ENCODE data around the gene ZNF786. TPM values are rescaled to one million over a fixed set of nuclear protein-coding genes. Genes with fewer than 3 reads are reported as not detected.

The ZNF786 gene
- polyA plus RNA-seq, 6 donors from 2014 or later: 3.6 to 15.1 (median 6.3) TPM

Other genes starting within 250 kb of the ZNF786 start
- 1 to 10 TPM; 1.6 to 4.2 (median 3.0) TPM for gene EZH2, start 206.4 kb downstream of the ZNF786 start, polyA plus RNA-seq (ENCODE audit: low read depth in 6 of 6)
- gene PDIA4, start 62.2 kb downstream of the ZNF786 start, polyA plus RNA-seq (ENCODE audit: low read depth in 6 of 6): 100 to 1,000 TPM in 1 of 6 donors, 10 to 100 TPM in 5; 66.3 to 102 (median 78.2) TPM
- 1 to 10 TPM in 3 of 6 donors, under 1 TPM in 2, not detected in 1; 0.70 to 1.9 (median 1.7) TPM for gene ZNF425, start 35.6 kb upstream of the ZNF786 start, polyA plus RNA-seq (ENCODE audit: low read depth in 6 of 6)
- 10 to 100 TPM in 2 of 6 donors, 1 to 10 TPM in 4; 7.2 to 21.7 (median 9.3) TPM for gene ZNF398, start 56.7 kb upstream of the ZNF786 start, polyA plus RNA-seq (ENCODE audit: low read depth in 6 of 6)
- 1 to 10 TPM in 2 of 6 donors, under 1 TPM in 3, not detected in 1; 0.94 to 1.6 (median 0.98) TPM for gene ZNF282, start 104.8 kb upstream of the ZNF786 start, polyA plus RNA-seq (ENCODE audit: low read depth in 6 of 6)
- gene ZNF212, start 148.9 kb upstream of the ZNF786 start, polyA plus RNA-seq (ENCODE audit: low read depth in 6 of 6): 10 to 100 TPM in 1 of 6 donors, 1 to 10 TPM in 5; 1.8 to 10.3 (median 5.5) TPM
- gene ZNF783, start 171.5 kb upstream of the ZNF786 start, polyA plus RNA-seq (ENCODE audit: low read depth in 6 of 6): 1 to 10 TPM; 1.3 to 9.2 (median 6.0) TPM

All from naive B cell (primary cell).